GM23338 (cell line): ENCODE data around the gene TSTD2. TPM values are rescaled to one million over a fixed set of nuclear protein-coding genes. Genes with fewer than 3 reads are reported as not detected.

ENCODE experiments used
- ATAC-seq: fragments of 200-7000 bp; cut with Tn5 transposase; 3 replicates; pipeline ENCODE4 v1.9.1; 2020
- DNase-seq: peaks from one replicate; pipeline ENCODE4 v3.0.0-alpha.2; 2015; ENCODE audit warnings: low spot score
- H2AFZ ChIP-seq: fragments of 200-600 bp; sonication (generic); 2 replicates; pipeline ENCODE4 v1.8.0; 2016; ENCODE audit warnings: antibody characterized with exemption, mild to moderate bottlenecking, moderate library complexity
- H3F3A ChIP-seq: fragments of 200-600 bp; sonication (generic); replicated peaks from 2 replicates; pipeline ENCODE4 v1.8.0; 2017; ENCODE audit warnings: antibody characterized with exemption, mixed run types, low read depth
- H3K27ac ChIP-seq: fragments of 200-600 bp; sonication (generic); 2 replicates; pipeline ENCODE4 v1.6.1; 2016; ENCODE audit warnings: low read depth
- H3K27me3 ChIP-seq: fragments of 200-600 bp; sonication (generic); 2 replicates; pipeline ENCODE4 v1.8.0; 2016; ENCODE audit warnings: mild to moderate bottlenecking, mixed run types, moderate library complexity; ENCODE audit not compliant: insufficient read depth
- H3K36me3 ChIP-seq: fragments of 200-600 bp; sonication (generic); 2 replicates; pipeline ENCODE4 v1.8.0; 2016; ENCODE audit warnings: mild to moderate bottlenecking; ENCODE audit not compliant: insufficient read depth
- H3K4me1 ChIP-seq: fragments of 200-600 bp; sonication (generic); 2 replicates; pipeline ENCODE4 v1.8.0; 2016; ENCODE audit warnings: mild to moderate bottlenecking, moderate library complexity; ENCODE audit not compliant: insufficient read depth
- H3K4me2 ChIP-seq: fragments of 200-600 bp; sonication (generic); 2 replicates; pipeline ENCODE4 v1.7.1; 2017; ENCODE audit warnings: mixed run types
- H3K4me3 ChIP-seq: fragments of 200-600 bp; sonication (generic); 2 replicates; pipeline ENCODE4 v1.6.1; 2016; ENCODE audit warnings: mixed run types
- H3K79me2 ChIP-seq: fragments of 200-600 bp; sonication (generic); replicated peaks from 2 replicates; pipeline ENCODE4 v1.8.0; 2017; ENCODE audit warnings: mild to moderate bottlenecking; ENCODE audit not compliant: insufficient read depth
- H3K9me2 ChIP-seq: fragments of 200-600 bp; sonication (generic); 2 replicates; pipeline ENCODE4 v1.8.0; 2017; ENCODE audit not compliant: insufficient read depth
- H4K20me1 ChIP-seq: fragments of 200-600 bp; sonication (generic); replicated peaks from 2 replicates; pipeline ENCODE4 v1.8.0; 2017; ENCODE audit warnings: mild to moderate bottlenecking; ENCODE audit not compliant: insufficient read depth
- H3K27ac Mint-ChIP-seq: 2 replicates; pipeline ENCODE4 v1.8.0; 2020; ENCODE audit warnings: inconsistent platforms, mild to moderate bottlenecking, moderate library complexity, mixed read lengths
- H3K27me3 Mint-ChIP-seq: 3 replicates; pipeline ENCODE4 v1.8.0; 2022; ENCODE audit warnings: low read depth, mild to moderate bottlenecking, moderate library complexity, mixed read lengths, inconsistent platforms; ENCODE audit not compliant: insufficient read depth, poor library complexity
- H3K36me3 Mint-ChIP-seq: 3 replicates; pipeline ENCODE4 v1.8.0; 2021; ENCODE audit warnings: low read depth, mild to moderate bottlenecking, inconsistent platforms, moderate library complexity, mixed read lengths
- H3K4me1 Mint-ChIP-seq: 3 replicates; pipeline ENCODE4 v1.8.0; 2020; ENCODE audit warnings: mild to moderate bottlenecking, inconsistent platforms, mixed read lengths
- H3K4me3 Mint-ChIP-seq: 3 replicates; pipeline ENCODE4 v1.8.0; 2021; ENCODE audit warnings: moderate library complexity, mild to moderate bottlenecking, inconsistent platforms, mixed read lengths
- H3K9me3 Mint-ChIP-seq: 3 replicates; pipeline ENCODE4 v1.8.0; 2020; ENCODE audit warnings: moderate library complexity, mild to moderate bottlenecking, inconsistent platforms, mixed read lengths
- CREB1 ChIP-seq: fragments of 250-450 bp; sonication (Bioruptor Pico); IDR thresholded peaks from 2 replicates; pipeline ENCODE4 v1.5.0; 2020; ENCODE audit warnings: low read depth, mild to moderate bottlenecking, moderate library complexity
- EZH2 ChIP-seq: fragments of 200-600 bp; sonication (generic); IDR thresholded peaks from one replicate; pipeline ENCODE4 v1.8.0; 2017; ENCODE audit warnings: antibody characterized with exemption, mild to moderate bottlenecking, low read depth; ENCODE audit not compliant: unreplicated experiment
- JUNB ChIP-seq: IDR thresholded peaks from one replicate; pipeline ENCODE4 v1.6.1; 2016; ENCODE audit warnings: antibody characterized with exemption; ENCODE audit not compliant: unreplicated experiment
- NANOG ChIP-seq: IDR thresholded peaks from 2 replicates; pipeline ENCODE4 v1.6.1; 2016; ENCODE audit warnings: antibody characterized with exemption, borderline replicate concordance
- REST ChIP-seq: IDR thresholded peaks from one replicate; pipeline ENCODE4 v1.6.1; 2018; ENCODE audit warnings: antibody characterized with exemption; ENCODE audit not compliant: unreplicated experiment
- STAT1 ChIP-seq: IDR thresholded peaks from one replicate; pipeline ENCODE4 v1.6.1; 2016; ENCODE audit warnings: antibody characterized with exemption; ENCODE audit not compliant: unreplicated experiment
- ZNF114 ChIP-seq: fragments of 250-450 bp; sonication (Bioruptor Pico); IDR thresholded peaks from 2 replicates; pipeline ENCODE4 v1.5.0; 2020; ENCODE audit warnings: mild to moderate bottlenecking, moderate library complexity
- ZNF331 ChIP-seq: fragments of 250-450 bp; sonication (Bioruptor Pico); IDR thresholded peaks from 2 replicates; pipeline ENCODE4 v1.5.0; 2020; ENCODE audit warnings: low read depth, mild to moderate bottlenecking, moderate library complexity
- ZNF462 ChIP-seq: fragments of 250-450 bp; sonication (Bioruptor Pico); IDR thresholded peaks from 2 replicates; pipeline ENCODE4 v1.5.0; 2020; ENCODE audit warnings: mild to moderate bottlenecking, moderate library complexity
- polyA plus RNA-seq: library from polyadenylated mRNA; unstranded; fragments of >200 nt; fragmentation: Nextera tagmentation; extraction: Ambion mirVana; gene quantifications from 2 replicates; pipeline ENCODE4 v1.2.1, GENCODE V29; 2016
- total RNA-seq: library from RNA; depleted of rRNA; stranded (reverse); fragments of >200 nt; shearing (Covaris generic); gene quantifications from 2 replicates; pipeline ENCODE4 v1.2.3, GENCODE V29; 2014
- TF ChIP-seq, protein P1 (sequence below), 2 experiments: fragments of 200-600 bp in 1 of 2; sonication (generic) in 1 of 2; conservative IDR thresholded peaks; 2 replicates each; pipeline versions ENCODE4 v1.5.1 to v1.6.1; 2016 to 2017; ENCODE audit warnings: antibody characterized with exemption in 2 of 2, low read depth in 2 of 2, mild to moderate bottlenecking in 2 of 2, moderate library complexity in 1 of 2
- TF ChIP-seq, protein P2 (sequence below): IDR thresholded peaks from 2 replicates; pipeline ENCODE4 v1.6.1; 2016; ENCODE audit warnings: antibody characterized with exemption

TSTD2 gene
- total and polyA plus RNA-seq, 2 experiments from 2014 or later: 8.5 to 21.8 TPM

- TF ChIP-seq REST (no peak), STAT1 (no peak), CREB1 (no peak), EZH2 (no peak)
These were observed 69.6 kb downstream of the TSTD2 start (continued) for GRCh38 chr9:97563458-97564135.

DNA sequence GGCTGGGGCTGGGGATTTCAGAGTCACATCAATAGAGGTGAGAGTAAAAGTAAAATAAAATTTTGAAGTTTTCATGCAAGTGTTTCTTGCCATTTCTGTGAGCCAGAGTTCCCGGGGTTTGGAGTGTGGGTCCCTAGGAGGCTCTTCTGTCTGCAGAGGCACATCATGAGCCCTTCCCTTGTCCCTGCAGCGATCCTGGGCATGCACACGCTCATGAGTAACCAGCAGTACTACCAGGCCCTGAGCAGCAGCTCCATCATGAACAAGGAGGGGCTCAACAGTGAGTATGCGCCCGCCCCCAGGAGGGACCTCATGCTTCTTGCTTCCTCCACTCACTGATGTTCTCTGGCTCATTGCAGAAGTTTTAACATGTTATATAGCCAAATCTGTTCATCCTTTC is 70.6 kb downstream of the TSTD2 start:
- no peak overlapping the region for H3K4me2 ChIP-seq
- Mint-ChIP-seq H3K27ac (no peak overlapping the region), H3K27me3 (peaks cover 14% of the 10 kb centered on the region), H3K4me3 (no peak overlapping the region), H3K9me3 (no peaks in the 10 kb centered on the region), H3K4me1 (peaks cover 28% of the 10 kb centered on the region), H3K36me3 (no peaks in the 10 kb centered on the region)
- H3K27ac ChIP-seq: no peak overlapping the region
- no peak overlapping the region for H2AFZ ChIP-seq
- DNase-seq (no peak), ATAC-seq (no peak)
- no peaks in the 10 kb centered on the region for H3F3A ChIP-seq
- no peaks in the 10 kb centered on the region for H4K20me1 ChIP-seq
- TF ChIP-seq CREB1 (no peak), ZNF462 (CRISPR knock-in tag) (no peak), STAT1 (no peak), ZNF331 (CRISPR knock-in tag) (no peak), JUNB (no peak), NANOG (no peak), ZNF114 (no peak)
- TF ChIP-seq, protein P1, sequence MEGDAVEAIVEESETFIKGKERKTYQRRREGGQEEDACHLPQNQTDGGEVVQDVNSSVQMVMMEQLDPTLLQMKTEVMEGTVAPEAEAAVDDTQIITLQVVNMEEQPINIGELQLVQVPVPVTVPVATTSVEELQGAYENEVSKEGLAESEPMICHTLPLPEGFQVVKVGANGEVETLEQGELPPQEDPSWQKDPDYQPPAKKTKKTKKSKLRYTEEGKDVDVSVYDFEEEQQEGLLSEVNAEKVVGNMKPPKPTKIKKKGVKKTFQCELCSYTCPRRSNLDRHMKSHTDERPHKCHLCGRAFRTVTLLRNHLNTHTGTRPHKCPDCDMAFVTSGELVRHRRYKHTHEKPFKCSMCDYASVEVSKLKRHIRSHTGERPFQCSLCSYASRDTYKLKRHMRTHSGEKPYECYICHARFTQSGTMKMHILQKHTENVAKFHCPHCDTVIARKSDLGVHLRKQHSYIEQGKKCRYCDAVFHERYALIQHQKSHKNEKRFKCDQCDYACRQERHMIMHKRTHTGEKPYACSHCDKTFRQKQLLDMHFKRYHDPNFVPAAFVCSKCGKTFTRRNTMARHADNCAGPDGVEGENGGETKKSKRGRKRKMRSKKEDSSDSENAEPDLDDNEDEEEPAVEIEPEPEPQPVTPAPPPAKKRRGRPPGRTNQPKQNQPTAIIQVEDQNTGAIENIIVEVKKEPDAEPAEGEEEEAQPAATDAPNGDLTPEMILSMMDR (conservative IDR thresholded peaks at IDR 0.05; ENCODE audit: low read depth in 2 of 2): no peak
- TF ChIP-seq, protein P2, sequence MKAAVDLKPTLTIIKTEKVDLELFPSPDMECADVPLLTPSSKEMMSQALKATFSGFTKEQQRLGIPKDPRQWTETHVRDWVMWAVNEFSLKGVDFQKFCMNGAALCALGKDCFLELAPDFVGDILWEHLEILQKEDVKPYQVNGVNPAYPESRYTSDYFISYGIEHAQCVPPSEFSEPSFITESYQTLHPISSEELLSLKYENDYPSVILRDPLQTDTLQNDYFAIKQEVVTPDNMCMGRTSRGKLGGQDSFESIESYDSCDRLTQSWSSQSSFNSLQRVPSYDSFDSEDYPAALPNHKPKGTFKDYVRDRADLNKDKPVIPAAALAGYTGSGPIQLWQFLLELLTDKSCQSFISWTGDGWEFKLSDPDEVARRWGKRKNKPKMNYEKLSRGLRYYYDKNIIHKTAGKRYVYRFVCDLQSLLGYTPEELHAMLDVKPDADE: no peak
- H3K9me2 ChIP-seq: no peaks in the 10 kb centered on the region
- no peaks in the 10 kb centered on the region for H3K27me3 ChIP-seq
- H3K36me3 ChIP-seq: no peaks in the 10 kb centered on the region
- H3K4me3 ChIP-seq: no peak overlapping the region
- no peaks in the 10 kb centered on the region for H3K79me2 ChIP-seq
- H3K4me1 ChIP-seq: peaks cover 13% of the 10 kb centered on the region
